Measurements from ENCODE around the gene HOXB2. TPM values are rescaled to one million over a fixed set of nuclear protein-coding genes. Genes with fewer than 3 reads are reported as not detected.

HOXB2 gene
- total RNA-seq, 4 donors from 2014 or later = 36.3 to 86.4 (median 63.4) TPM

GRCh38 chr17:48579760-48580554 lies 35.0 kb upstream of the HOXB2 start:
- intact Hi-C loops (cut with DNase I) = no loop called here
- DNase-seq (ENCODE audit: extremely low spot score) = no peak
- TF ChIP-seq POLR2AphosphoS5 (IDR thresholded peaks at IDR 0.05) (no peak), POLR2A (IDR thresholded peaks at IDR 0.05; ENCODE audit: low read depth) (no peak), EP300 (IDR thresholded peaks at IDR 0.05) (no peak), CTCF (IDR thresholded peaks at IDR 0.05) (no peak)
- no peaks in the 10 kb centered on the region for H3K9me3 ChIP-seq
- H3K27ac ChIP-seq (replicated peaks in 1 of 4) = peak overlapping the region; percentile 91 to 97 (median 96)
- H3K4me1 ChIP-seq = peaks cover 34 to 84% (median 79%) of the 10 kb centered on the region in 4 donors
- H3K36me3 ChIP-seq = no peaks in the 10 kb centered on the region
- peak overlapping the region; percentile 65 to 78 (median 73) for H3K4me3 ChIP-seq
- no peaks in the 10 kb centered on the region for H3K27me3 ChIP-seq
- 66% methylated on average over 26 of the region's 26 CpGs for WGBS

- Histone ChIP-seq H3K27me3 (no peaks in the 10 kb centered on the region), H3K9me3 (no peaks in the 10 kb centered on the region), H3K36me3 (no peaks in the 10 kb centered on the region), H3K4me3 (peak overlapping the region in 3 of 4 donors; percentile 76 to 90 (median 78)), H3K27ac (replicated peaks in 1 of 4) (peak overlapping the region; percentile 91 to 97 (median 96)), H3K4me1 (peaks cover 33 to 84% (median 79%) of the 10 kb centered on the region in 4 donors)
- intact Hi-C loops (cut with DNase I) = no loop called here
- WGBS = 63% methylated on average over 7 of the region's 7 CpGs
- no peak for DNase-seq (ENCODE audit: extremely low spot score)
- TF ChIP-seq POLR2A (IDR thresholded peaks at IDR 0.05; ENCODE audit: low read depth) = no peak
- TF ChIP-seq CTCF (IDR thresholded peaks at IDR 0.05) = no peak
- TF ChIP-seq EP300 (IDR thresholded peaks at IDR 0.05) = no peak
- TF ChIP-seq POLR2AphosphoS5 (IDR thresholded peaks at IDR 0.05) = no peak
Observed at GRCh38 chr17:48579471-48579759, 34.5 kb upstream of the HOXB2 start.

GRCh38 chr17:48578616-48579470 lies 33.9 kb upstream of the HOXB2 start:
- TF ChIP-seq EP300 (IDR thresholded peaks at IDR 0.05) = no peak
- peak in 1 of 3 experiments; percentile 4 for TF ChIP-seq CTCF (IDR thresholded peaks at IDR 0.05)
- TF ChIP-seq POLR2AphosphoS5 (IDR thresholded peaks at IDR 0.05) = no peak
- no peak for TF ChIP-seq POLR2A (IDR thresholded peaks at IDR 0.05; ENCODE audit: low read depth)
- H3K4me1 ChIP-seq = peaks cover 32 to 84% (median 79%) of the 10 kb centered on the region in 4 donors
- no peak for DNase-seq (ENCODE audit: extremely low spot score)
- H3K9me3 ChIP-seq = no peaks in the 10 kb centered on the region
- intact Hi-C loops (cut with DNase I) = no loop called here
- no peaks in the 10 kb centered on the region for H3K27me3 ChIP-seq
- WGBS = 33% methylated on average over 42 of the region's 43 CpGs
- no peaks in the 10 kb centered on the region for H3K36me3 ChIP-seq
- H3K27ac ChIP-seq (replicated peaks in 1 of 4) = peak overlapping the region; percentile 91 to 97 (median 96)
- peak overlapping the region; percentile 66 to 90 (median 77) for H3K4me3 ChIP-seq

- Histone ChIP-seq H3K36me3 (no peaks in the 10 kb centered on the region), H3K9me3 (no peaks in the 10 kb centered on the region), H3K27me3 (no peaks in the 10 kb centered on the region), H3K27ac (replicated peaks in 1 of 4) (peak within 1 kb of the TSS; percentile 91 to 97 (median 96)), H3K4me1 (peaks cover 32 to 84% (median 79%) of the 10 kb centered on the region in 4 donors), H3K4me3 (peak within 1 kb of the TSS; percentile 66 to 90 (median 77))
- intact Hi-C loops (cut with DNase I) = loop anchor here (2.0 kb wide), 1 partner anchor 35 kb away; no protein-coding TSS in a partner anchor
- WGBS = 0% methylated on average over 24 of the region's 58 CpGs
- DNase-seq (ENCODE audit: extremely low spot score) = peak; percentile 98
- TF ChIP-seq CTCF (IDR thresholded peaks at IDR 0.05) (no peak), POLR2AphosphoS5 (IDR thresholded peaks at IDR 0.05) (peak; percentile 68 to 72)
Observed at GRCh38 chr17:48577946-48578615, 33.2 kb upstream of the HOXB2 start, which contains the start of gene HOXB4. HOXB4 (minus strand) TSS chr17:48578350; CDS start chr17:48578319, 31 bp downstream.
